ENCODE results near the gene DUS2. TPM values are rescaled to one million over a fixed set of nuclear protein-coding genes. Genes with fewer than 3 reads are reported as not detected.

DUS2 gene
- total and polyA plus RNA-seq, 8 donors, result 0.45 to 27.5 (median 12.1) TPM

GRCh38 chr16:68066763-68067162 lies 43.7 kb downstream of the DUS2 start:
- TF ChIP-seq, protein P1, sequence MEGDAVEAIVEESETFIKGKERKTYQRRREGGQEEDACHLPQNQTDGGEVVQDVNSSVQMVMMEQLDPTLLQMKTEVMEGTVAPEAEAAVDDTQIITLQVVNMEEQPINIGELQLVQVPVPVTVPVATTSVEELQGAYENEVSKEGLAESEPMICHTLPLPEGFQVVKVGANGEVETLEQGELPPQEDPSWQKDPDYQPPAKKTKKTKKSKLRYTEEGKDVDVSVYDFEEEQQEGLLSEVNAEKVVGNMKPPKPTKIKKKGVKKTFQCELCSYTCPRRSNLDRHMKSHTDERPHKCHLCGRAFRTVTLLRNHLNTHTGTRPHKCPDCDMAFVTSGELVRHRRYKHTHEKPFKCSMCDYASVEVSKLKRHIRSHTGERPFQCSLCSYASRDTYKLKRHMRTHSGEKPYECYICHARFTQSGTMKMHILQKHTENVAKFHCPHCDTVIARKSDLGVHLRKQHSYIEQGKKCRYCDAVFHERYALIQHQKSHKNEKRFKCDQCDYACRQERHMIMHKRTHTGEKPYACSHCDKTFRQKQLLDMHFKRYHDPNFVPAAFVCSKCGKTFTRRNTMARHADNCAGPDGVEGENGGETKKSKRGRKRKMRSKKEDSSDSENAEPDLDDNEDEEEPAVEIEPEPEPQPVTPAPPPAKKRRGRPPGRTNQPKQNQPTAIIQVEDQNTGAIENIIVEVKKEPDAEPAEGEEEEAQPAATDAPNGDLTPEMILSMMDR (IDR thresholded peaks at IDR 0.05), result no peak
- TF ChIP-seq POLR2AphosphoS5 (IDR thresholded peaks at IDR 0.05), result no peak
- TF ChIP-seq POLR2A (IDR thresholded peaks at IDR 0.05), result no peak
- TF ChIP-seq EP300 (IDR thresholded peaks at IDR 0.05), result no peak
- H3K36me3 ChIP-seq, result peaks cover 10 to 69% (median 57%) of the 10 kb centered on the region in 4 donors
- no peaks in the 10 kb centered on the region for H3K9me3 ChIP-seq
- no peak overlapping the region for H3K27ac ChIP-seq
- H3K4me3 ChIP-seq, result no peak overlapping the region
- WGBS, 5 donors, result 50 to 71% (median 55%) methylated on average over 1 of the region's 1 CpG
- DNase-seq, result no peak
- intact Hi-C loops (cut with DNase I; ENCODE audit: low total_unique reads), result no loop called here
- H3K4me1 ChIP-seq, result peaks cover 4 to 51% (median 18%) of the 10 kb centered on the region in 4 donors
- no peaks in the 10 kb centered on the region for H3K27me3 ChIP-seq

DNA sequence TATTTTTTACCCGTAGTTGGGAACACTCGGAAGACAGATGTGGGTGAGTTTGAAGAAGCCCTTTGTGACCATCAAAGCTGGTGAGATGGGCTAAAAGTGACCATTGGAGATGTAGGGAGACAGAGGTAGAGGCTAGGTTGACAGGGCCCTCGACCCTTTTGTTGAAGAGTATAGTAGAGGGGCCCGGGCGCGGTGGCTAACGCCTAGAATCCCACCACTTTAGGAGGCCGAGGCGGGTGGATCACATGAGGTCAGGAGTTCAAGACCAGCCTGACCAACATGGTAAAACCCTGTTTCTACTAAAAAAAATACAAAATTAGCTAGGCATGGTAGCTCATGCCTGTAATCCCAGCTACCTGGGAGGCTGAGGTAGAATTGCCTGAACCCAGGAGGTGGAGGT lies 45.8 kb downstream of the DUS2 start:
- no peaks in the 10 kb centered on the region for H3K9me3 ChIP-seq
- DNase-seq, result no peak
- no peak for TF ChIP-seq POLR2AphosphoS5 (IDR thresholded peaks at IDR 0.05)
- TF ChIP-seq EP300 (IDR thresholded peaks at IDR 0.05), result no peak
- no peak for TF ChIP-seq POLR2A (IDR thresholded peaks at IDR 0.05)
- TF ChIP-seq, protein P1 (IDR thresholded peaks at IDR 0.05), result no peak
- WGBS, 5 donors, result 95 to 99% (median 96%) methylated on average over 9 of the region's 9 CpGs
- H3K4me1 ChIP-seq, result peaks cover 4 to 39% (median 18%) of the 10 kb centered on the region in 4 donors
- intact Hi-C loops (cut with DNase I; ENCODE audit: low total_unique reads), result no loop called here
- H3K27me3 ChIP-seq, result no peaks in the 10 kb centered on the region
- no peak overlapping the region for H3K27ac ChIP-seq
- no peak overlapping the region for H3K4me3 ChIP-seq
- peaks cover 24 to 74% (median 67%) of the 10 kb centered on the region in 4 donors for H3K36me3 ChIP-seq

DNA sequence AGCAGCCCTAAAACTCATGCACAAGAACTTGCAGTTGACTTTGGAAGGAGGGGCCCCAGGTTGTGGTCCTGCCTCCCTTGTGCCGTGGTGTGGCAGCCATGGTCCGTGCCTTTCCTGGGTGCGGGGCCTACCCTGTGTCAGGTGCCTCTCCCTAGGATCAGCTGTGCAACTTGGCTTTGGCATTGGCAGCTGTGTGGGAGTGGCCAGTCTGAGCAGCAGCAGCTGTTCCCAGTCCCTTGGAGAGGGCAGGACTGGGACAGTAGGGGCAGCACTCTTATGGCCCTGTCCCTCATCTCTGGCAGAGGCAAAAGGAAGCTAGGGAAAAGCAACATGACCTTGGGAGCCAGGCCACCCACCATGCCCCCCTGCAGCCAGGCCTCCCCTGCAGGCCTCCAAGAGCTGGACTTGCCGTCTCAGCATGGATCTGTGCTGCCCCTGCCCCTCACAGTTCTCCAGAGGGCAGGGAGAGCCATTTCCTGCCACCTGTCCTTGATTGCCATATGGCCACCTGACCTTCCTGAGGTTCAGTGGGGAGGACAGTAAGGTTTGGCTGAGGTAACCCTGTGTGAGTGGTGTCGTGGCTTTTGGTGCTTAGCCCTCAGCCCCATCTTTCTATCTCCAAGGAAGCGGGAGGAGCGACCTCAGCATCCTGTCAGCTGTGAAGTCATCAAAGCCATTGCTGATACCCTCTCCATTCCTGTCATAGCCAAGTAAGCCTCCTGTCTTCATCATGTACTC lies 46.6 kb downstream of the DUS2 start:
- H3K27ac ChIP-seq, result peak overlapping the region in 2 of 5 donors; percentile 34 to 36
- H3K27me3 ChIP-seq, result no peaks in the 10 kb centered on the region
- intact Hi-C loops (cut with DNase I; ENCODE audit: low total_unique reads), result no loop called here
- H3K36me3 ChIP-seq, result peaks cover 29 to 82% (median 73%) of the 10 kb centered on the region in 4 donors
- TF ChIP-seq, protein P1 (IDR thresholded peaks at IDR 0.05), result no peak
- TF ChIP-seq POLR2AphosphoS5 (IDR thresholded peaks at IDR 0.05), result no peak
- 59 to 90% (median 71%) methylated on average over 6 to 7 of the region's 7 CpGs for WGBS, 5 donors
- peak in 1 of 2 donors; percentile 46 for DNase-seq
- no peaks in the 10 kb centered on the region for H3K9me3 ChIP-seq
- peaks cover 4 to 32% (median 14%) of the 10 kb centered on the region in 4 donors for H3K4me1 ChIP-seq
- H3K4me3 ChIP-seq, result no peak overlapping the region

- Histone ChIP-seq H3K4me1 (peaks cover 0 to 26% (median 10%) of the 10 kb centered on the region in 4 donors), H3K27me3 (no peaks in the 10 kb centered on the region), H3K9me3 (no peaks in the 10 kb centered on the region), H3K36me3 (peaks cover 29 to 88% (median 79%) of the 10 kb centered on the region in 4 donors), H3K27ac (peak overlapping the region in 2 of 5 donors; percentile 34 to 36), H3K4me3 (no peak overlapping the region)
- 76 to 91% (median 86%) methylated on average over 1 to 2 of the region's 2 CpGs for WGBS, 5 donors
- intact Hi-C loops (cut with DNase I; ENCODE audit: low total_unique reads), result no loop called here
- TF ChIP-seq POLR2A (IDR thresholded peaks at IDR 0.05), result no peak
- no peak for DNase-seq
These were observed 47.2 kb downstream of the DUS2 start for GRCh38 chr16:68070249-68070730.

All from stomach (tissue), 9 donors.